Fibroblast of mammary gland (primary cell): ENCODE results near the gene SLC7A14.

Experiments
- DNase-seq: peaks from one replicate; pipeline ENCODE4 v3.0.0-alpha.2; 2010; ENCODE audit warnings: low read depth
- H3K4me3 ChIP-seq: 2 replicates; pipeline ENCODE4 v1.5.1; 2011; ENCODE audit warnings: low read depth, mild to moderate bottlenecking, low read length, moderate library complexity; ENCODE audit not compliant: control insufficient read depth
- CTCF ChIP-seq: conservative IDR thresholded peaks from 2 replicates; pipeline ENCODE4 v1.5.1; 2011; ENCODE audit warnings: low read depth, low read length, inconsistent platforms; ENCODE audit not compliant: control insufficient read depth, insufficient read depth

SLC7A14 gene

GRCh38 chr3:170507063-170507462, 78.8 kb downstream of the SLC7A14 start:
- no peak for TF ChIP-seq CTCF
- H3K4me3 ChIP-seq, result no peak overlapping the region
- no peak for DNase-seq

GRCh38 chr3:170506556-170506955, 79.3 kb downstream of the SLC7A14 start:
- H3K4me3 ChIP-seq, result no peak overlapping the region
- TF ChIP-seq CTCF, result no peak
- DNase-seq, result peak; percentile 60

- peak; percentile 57 for DNase-seq
- H3K4me3 ChIP-seq, result no peak overlapping the region
- TF ChIP-seq CTCF, result no peak
Observed at GRCh38 chr3:170502297-170502696, 83.6 kb downstream of the SLC7A14 start.

- H3K4me3 ChIP-seq, result no peak overlapping the region
- no peak for TF ChIP-seq CTCF
- DNase-seq, result no peak
Observed at GRCh38 chr3:170500995-170501394, 84.9 kb downstream of the SLC7A14 start.

- TF ChIP-seq CTCF, result no peak
- H3K4me3 ChIP-seq, result no peak overlapping the region
- no peak for DNase-seq
Observed at GRCh38 chr3:170500462-170500861, 85.4 kb downstream of the SLC7A14 start.

GRCh38 chr3:170499562-170500156, 86.2 kb downstream of the SLC7A14 start:
- no peak overlapping the region for H3K4me3 ChIP-seq
- peak; percentile 92 for TF ChIP-seq CTCF
- peak; percentile 85 for DNase-seq
